Mucosa of rectum (tissue), 2 donors: ENCODE results near the gene PKNOX1.
"Not testable (repeated sequence)": the region's sequence is repeated elsewhere in the genome, so short reads cannot be mapped to it uniquely, and the experiment has no call there.

Experiments used
- H3K27ac ChIP-seq, 2 donors: one replicate each; pipeline ENCODE4 v1.7.0; 2013; ENCODE audit warnings: inconsistent platforms in 2 of 2, low read depth in 2 of 2, low read length in 2 of 2
- H3K27me3 ChIP-seq, 2 donors: one replicate each; pipeline ENCODE4 v1.7.0; 2013; ENCODE audit warnings: low read length in 2 of 2; ENCODE audit not compliant: control insufficient read depth in 2 of 2, insufficient read depth in 2 of 2
- H3K36me3 ChIP-seq, 2 donors: one replicate each; pipeline ENCODE4 v1.7.0; 2013; ENCODE audit warnings: low read length in 2 of 2; ENCODE audit not compliant: control insufficient read depth in 2 of 2, insufficient read depth in 2 of 2
- H3K4me1 ChIP-seq, 2 donors: one replicate each; pipeline ENCODE4 v1.7.0; 2013; ENCODE audit warnings: low read length in 2 of 2, mild to moderate bottlenecking in 1 of 2; ENCODE audit not compliant: control insufficient read depth in 2 of 2, insufficient read depth in 2 of 2
- H3K4me3 ChIP-seq, 2 donors: one replicate each; pipeline ENCODE4 v1.7.0; 2013; ENCODE audit warnings: low read length in 2 of 2
- H3K9ac ChIP-seq, 2 donors: one replicate each; pipeline ENCODE4 v1.7.0; 2013; ENCODE audit warnings: low read length in 2 of 2, low read depth in 1 of 2, mild to moderate bottlenecking in 1 of 2
- H3K9me3 ChIP-seq, 2 donors: one replicate each; pipeline ENCODE4 v1.7.0; 2013; ENCODE audit warnings: low read length in 2 of 2; ENCODE audit not compliant: control insufficient read depth in 2 of 2
- donor health status: healthy.
- donor health status: Normal muscosa, but diverticular disease.

The PKNOX1 gene

GRCh38 chr21:42958122-42958521, 16.2 kb upstream of the PKNOX1 start:
- not testable (repeated sequence) for H3K27ac ChIP-seq, H3K36me3 ChIP-seq, H3K4me1 ChIP-seq, H3K9me3 ChIP-seq, H3K9ac ChIP-seq, H3K27me3 ChIP-seq, H3K4me3 ChIP-seq

GRCh38 chr21:42959728-42960127, 14.6 kb upstream of the PKNOX1 start:
- Histone ChIP-seq H3K4me1 (peaks cover 0 to 6% of the 10 kb centered on the region in 2 donors), H3K4me3 (no peak overlapping the region), H3K27me3 (no peaks in the 10 kb centered on the region), H3K9ac (no peak overlapping the region), H3K27ac (no peak overlapping the region), H3K9me3 (no peaks in the 10 kb centered on the region), H3K36me3 (no peaks in the 10 kb centered on the region)

- no peaks in the 10 kb centered on the region for H3K9me3 ChIP-seq
Observed at GRCh38 chr21:42962380-42963007, 11.9 kb upstream of the PKNOX1 start.

GRCh38 chr21:42964086-42964485, 10.3 kb upstream of the PKNOX1 start:
- no peaks in the 10 kb centered on the region for H3K27me3 ChIP-seq
- H3K27ac ChIP-seq: no peak overlapping the region
- no peak overlapping the region for H3K4me3 ChIP-seq
- no peaks in the 10 kb centered on the region for H3K9me3 ChIP-seq
- H3K4me1 ChIP-seq: no peaks in the 10 kb centered on the region
- H3K9ac ChIP-seq: no peak overlapping the region
- H3K36me3 ChIP-seq: no peaks in the 10 kb centered on the region

More at GRCh38 chr21:42962380-42963007, 11.9 kb upstream of the PKNOX1 start:
- no peaks in the 10 kb centered on the region for H3K4me1 ChIP-seq
- H3K9ac ChIP-seq: no peak overlapping the region
- no peaks in the 10 kb centered on the region for H3K27me3 ChIP-seq
- no peak overlapping the region for H3K27ac ChIP-seq
- H3K4me3 ChIP-seq: no peak overlapping the region
- H3K36me3 ChIP-seq: no peaks in the 10 kb centered on the region

- Histone ChIP-seq H3K9me3 (no peaks in the 10 kb centered on the region), H3K27ac (no peak overlapping the region), H3K27me3 (no peaks in the 10 kb centered on the region), H3K9ac (no peak overlapping the region), H3K36me3 (no peaks in the 10 kb centered on the region), H3K4me1 (no peaks in the 10 kb centered on the region), H3K4me3 (no peak overlapping the region)
Observed at GRCh38 chr21:42964546-42965210, 9.7 kb upstream of the PKNOX1 start.

GRCh38 chr21:42965211-42965560, 9.2 kb upstream of the PKNOX1 start:
- no peak overlapping the region for H3K27ac ChIP-seq
- H3K36me3 ChIP-seq: no peaks in the 10 kb centered on the region
- no peaks in the 10 kb centered on the region for H3K27me3 ChIP-seq
- H3K4me3 ChIP-seq: no peak overlapping the region
- H3K4me1 ChIP-seq: no peaks in the 10 kb centered on the region
- H3K9me3 ChIP-seq: no peaks in the 10 kb centered on the region
- H3K9ac ChIP-seq: no peak overlapping the region

- not testable (repeated sequence) for H3K9me3 ChIP-seq, H3K36me3 ChIP-seq, H3K27me3 ChIP-seq, H3K4me3 ChIP-seq, H3K27ac ChIP-seq, H3K4me1 ChIP-seq, H3K9ac ChIP-seq
Observed at GRCh38 chr21:42967616-42968015, 6.7 kb upstream of the PKNOX1 start.

- H3K9ac ChIP-seq: no peak overlapping the region
- H3K27ac ChIP-seq: no peak overlapping the region
- H3K36me3 ChIP-seq: no peaks in the 10 kb centered on the region
- peaks cover 8 to 11% of the 10 kb centered on the region in 2 donors for H3K4me1 ChIP-seq
- H3K27me3 ChIP-seq: no peaks in the 10 kb centered on the region
- H3K9me3 ChIP-seq: no peaks in the 10 kb centered on the region
- H3K4me3 ChIP-seq: no peak overlapping the region
Observed at GRCh38 chr21:42969193-42969600, 5.2 kb upstream of the PKNOX1 start.

- Histone ChIP-seq H3K27ac (no peak overlapping the region), H3K9me3 (no peaks in the 10 kb centered on the region), H3K4me3 (no peak overlapping the region), H3K27me3 (no peaks in the 10 kb centered on the region), H3K4me1 (peaks cover 11 to 13% of the 10 kb centered on the region in 2 donors), H3K9ac (no peak overlapping the region), H3K36me3 (no peaks in the 10 kb centered on the region)
Observed at GRCh38 chr21:42970946-42971653, 3.3 kb upstream of the PKNOX1 start.

GRCh38 chr21:42971897-42972275, 2.5 kb upstream of the PKNOX1 start:
- Histone ChIP-seq H3K4me3 (no peak overlapping the region), H3K9ac (no peak overlapping the region), H3K27me3 (no peaks in the 10 kb centered on the region), H3K9me3 (no peaks in the 10 kb centered on the region), H3K36me3 (no peaks in the 10 kb centered on the region), H3K4me1 (peaks cover 11 to 13% of the 10 kb centered on the region in 2 donors), H3K27ac (peak overlapping the region in 1 of 2 donors; percentile 22)
